Measurements from ENCODE around the gene DMRTB1.
A peak's percentile ranks its signal among the peaks of the same experiment; 100 is the strongest.

DMRTB1 gene

GRCh38 chr1:53419034-53419433 is 40.2 kb upstream of the DMRTB1 start:
- Histone ChIP-seq H4K91ac (ENCODE audit: low read length) (no peak overlapping the region), H3K36me3 (ENCODE audit: control insufficient read depth in 1 of 2, insufficient read depth in 2 of 2, low read depth in 1 of 2, low read length in 2 of 2) (no peaks in the 10 kb centered on the region), H3K23ac (ENCODE audit: low read length in 2 of 2) (no peak overlapping the region), H4K8ac (ENCODE audit: low read length) (no peak overlapping the region), H3K14ac (ENCODE audit: low read length in 2 of 2) (no peak overlapping the region), H2BK120ac (ENCODE audit: low read depth, low read length) (no peak overlapping the region), H2BK15ac (ENCODE audit: low read depth, poor library complexity, severe bottlenecking) (no peak overlapping the region), H3K4me2 (ENCODE audit: low read length, poor library complexity, severe bottlenecking) (no peak overlapping the region), H3K9me3 (ENCODE audit: control insufficient read depth, low read length) (peaks cover 3% of the 10 kb centered on the region), H3K4me1 (ENCODE audit: control insufficient read depth, insufficient read depth, low read depth, low read length) (peaks cover 10% of the 10 kb centered on the region), H2BK12ac (ENCODE audit: low read length in 2 of 2) (no peak overlapping the region), H2AFZ (ENCODE audit: low read depth, low read length) (no peak overlapping the region), H3K79me1 (replicated peaks; ENCODE audit: low read length, poor library complexity, severe bottlenecking) (no peaks in the 10 kb centered on the region), H2AK5ac (ENCODE audit: low read length, severe bottlenecking) (no peak overlapping the region), H3K27ac (ENCODE audit: low read length, poor library complexity, severe bottlenecking) (no peak overlapping the region), H2BK5ac (ENCODE audit: low read depth, low read length, poor library complexity, severe bottlenecking) (no peak overlapping the region), H3K9ac (ENCODE audit: low read length) (no peak overlapping the region), H3K4ac (ENCODE audit: low read depth in 1 of 2, low read length in 2 of 2) (no peak overlapping the region), H3K27me3 (ENCODE audit: control insufficient read depth in 1 of 2, insufficient read depth in 1 of 2, low read length in 2 of 2) (peaks cover 0 to 63% of the 10 kb centered on the region in 2 experiments), H3K18ac (ENCODE audit: low read depth in 1 of 2, low read length in 2 of 2) (no peak overlapping the region), H3K4me3 (ENCODE audit: insufficient read depth in 1 of 2, low read depth in 1 of 2, low read length in 2 of 2) (no peak overlapping the region)
- DNase-seq: no peak
- 47% methylated on average over 4 of the region's 5 CpGs for WGBS

GRCh38 chr1:53420341-53420740 is 38.9 kb upstream of the DMRTB1 start:
- no peak overlapping the region for H2AK5ac ChIP-seq (ENCODE audit: low read length, severe bottlenecking)
- H2BK15ac ChIP-seq (ENCODE audit: low read depth, poor library complexity, severe bottlenecking): no peak overlapping the region
- no peak overlapping the region for H2BK120ac ChIP-seq (ENCODE audit: low read depth, low read length)
- peaks cover 3% of the 10 kb centered on the region for H3K9me3 ChIP-seq (ENCODE audit: control insufficient read depth, low read length)
- H3K27ac ChIP-seq (ENCODE audit: low read length, poor library complexity, severe bottlenecking): no peak overlapping the region
- no peak overlapping the region for H3K9ac ChIP-seq (ENCODE audit: low read length)
- no peak overlapping the region for H4K8ac ChIP-seq (ENCODE audit: low read length)
- H3K4me3 ChIP-seq (ENCODE audit: insufficient read depth in 1 of 2, low read depth in 1 of 2, low read length in 2 of 2): no peak overlapping the region
- WGBS: 69% methylated on average over 2 of the region's 2 CpGs
- DNase-seq: no peak
- H3K14ac ChIP-seq (ENCODE audit: low read length in 2 of 2): no peak overlapping the region
- H3K27me3 ChIP-seq (ENCODE audit: control insufficient read depth in 1 of 2, insufficient read depth in 1 of 2, low read length in 2 of 2): peaks cover 0 to 60% of the 10 kb centered on the region in 2 experiments
- H3K79me1 ChIP-seq (replicated peaks; ENCODE audit: low read length, poor library complexity, severe bottlenecking): no peaks in the 10 kb centered on the region
- no peak overlapping the region for H3K4ac ChIP-seq (ENCODE audit: low read depth in 1 of 2, low read length in 2 of 2)
- H2AFZ ChIP-seq (ENCODE audit: low read depth, low read length): no peak overlapping the region
- no peak overlapping the region for H2BK5ac ChIP-seq (ENCODE audit: low read depth, low read length, poor library complexity, severe bottlenecking)
- no peak overlapping the region for H3K23ac ChIP-seq (ENCODE audit: low read length in 2 of 2)
- no peak overlapping the region for H4K91ac ChIP-seq (ENCODE audit: low read length)
- no peak overlapping the region for H2BK12ac ChIP-seq (ENCODE audit: low read length in 2 of 2)
- H3K36me3 ChIP-seq (ENCODE audit: control insufficient read depth in 1 of 2, insufficient read depth in 2 of 2, low read depth in 1 of 2, low read length in 2 of 2): no peaks in the 10 kb centered on the region
- H3K4me1 ChIP-seq (ENCODE audit: control insufficient read depth, insufficient read depth, low read depth, low read length): peaks cover 6% of the 10 kb centered on the region
- no peak overlapping the region for H3K4me2 ChIP-seq (ENCODE audit: low read length, poor library complexity, severe bottlenecking)
- no peak overlapping the region for H3K18ac ChIP-seq (ENCODE audit: low read depth in 1 of 2, low read length in 2 of 2)

GRCh38 chr1:53421208-53421607 is 38.0 kb upstream of the DMRTB1 start:
- H3K27ac ChIP-seq (ENCODE audit: low read length, poor library complexity, severe bottlenecking): no peak overlapping the region
- no peak overlapping the region for H2AK5ac ChIP-seq (ENCODE audit: low read length, severe bottlenecking)
- H3K18ac ChIP-seq (ENCODE audit: low read depth in 1 of 2, low read length in 2 of 2): no peak overlapping the region
- no peak overlapping the region for H3K4me2 ChIP-seq (ENCODE audit: low read length, poor library complexity, severe bottlenecking)
- no peak overlapping the region for H2BK5ac ChIP-seq (ENCODE audit: low read depth, low read length, poor library complexity, severe bottlenecking)
- no peak overlapping the region for H3K23ac ChIP-seq (ENCODE audit: low read length in 2 of 2)
- H3K36me3 ChIP-seq (ENCODE audit: control insufficient read depth in 1 of 2, insufficient read depth in 2 of 2, low read depth in 1 of 2, low read length in 2 of 2): no peaks in the 10 kb centered on the region
- no peak overlapping the region for H3K9ac ChIP-seq (ENCODE audit: low read length)
- no peak overlapping the region for H3K14ac ChIP-seq (ENCODE audit: low read length in 2 of 2)
- 89% methylated on average over 1 of the region's 1 CpG for WGBS
- H3K4me1 ChIP-seq (ENCODE audit: control insufficient read depth, insufficient read depth, low read depth, low read length): peaks cover 6% of the 10 kb centered on the region
- DNase-seq: no peak
- no peaks in the 10 kb centered on the region for H3K79me1 ChIP-seq (replicated peaks; ENCODE audit: low read length, poor library complexity, severe bottlenecking)
- peaks cover 3% of the 10 kb centered on the region for H3K9me3 ChIP-seq (ENCODE audit: control insufficient read depth, low read length)
- H3K4ac ChIP-seq (ENCODE audit: low read depth in 1 of 2, low read length in 2 of 2): no peak overlapping the region
- H4K8ac ChIP-seq (ENCODE audit: low read length): no peak overlapping the region
- H2AFZ ChIP-seq (ENCODE audit: low read depth, low read length): no peak overlapping the region
- no peak overlapping the region for H2BK12ac ChIP-seq (ENCODE audit: low read length in 2 of 2)
- no peak overlapping the region for H3K4me3 ChIP-seq (ENCODE audit: insufficient read depth in 1 of 2, low read depth in 1 of 2, low read length in 2 of 2)
- no peak overlapping the region for H2BK15ac ChIP-seq (ENCODE audit: low read depth, poor library complexity, severe bottlenecking)
- peaks cover 0 to 54% of the 10 kb centered on the region in 2 experiments for H3K27me3 ChIP-seq (ENCODE audit: control insufficient read depth in 1 of 2, insufficient read depth in 1 of 2, low read length in 2 of 2)
- no peak overlapping the region for H4K91ac ChIP-seq (ENCODE audit: low read length)
- no peak overlapping the region for H2BK120ac ChIP-seq (ENCODE audit: low read depth, low read length)

GRCh38 chr1:53430261-53430660 is 28.9 kb upstream of the DMRTB1 start:
- no peak overlapping the region for H4K91ac ChIP-seq (ENCODE audit: low read length)
- H3K18ac ChIP-seq (ENCODE audit: low read depth in 1 of 2, low read length in 2 of 2): no peak overlapping the region
- H3K79me1 ChIP-seq (replicated peaks; ENCODE audit: low read length, poor library complexity, severe bottlenecking): no peaks in the 10 kb centered on the region
- no peak overlapping the region for H3K9ac ChIP-seq (ENCODE audit: low read length)
- H2BK5ac ChIP-seq (ENCODE audit: low read depth, low read length, poor library complexity, severe bottlenecking): no peak overlapping the region
- no peak overlapping the region for H3K4me3 ChIP-seq (ENCODE audit: insufficient read depth in 1 of 2, low read depth in 1 of 2, low read length in 2 of 2)
- H2BK15ac ChIP-seq (ENCODE audit: low read depth, poor library complexity, severe bottlenecking): no peak overlapping the region
- H3K4me2 ChIP-seq (ENCODE audit: low read length, poor library complexity, severe bottlenecking): no peak overlapping the region
- no peak overlapping the region for H3K23ac ChIP-seq (ENCODE audit: low read length in 2 of 2)
- 57% methylated on average over 5 of the region's 5 CpGs for WGBS
- H2BK12ac ChIP-seq (ENCODE audit: low read length in 2 of 2): no peak overlapping the region
- H3K27me3 ChIP-seq (ENCODE audit: control insufficient read depth in 1 of 2, insufficient read depth in 1 of 2, low read length in 2 of 2): peaks cover 0 to 28% of the 10 kb centered on the region in 2 experiments
- no peak overlapping the region for H2AFZ ChIP-seq (ENCODE audit: low read depth, low read length)
- no peak overlapping the region for H4K8ac ChIP-seq (ENCODE audit: low read length)
- H3K27ac ChIP-seq (ENCODE audit: low read length, poor library complexity, severe bottlenecking): no peak overlapping the region
- no peaks in the 10 kb centered on the region for H3K9me3 ChIP-seq (ENCODE audit: control insufficient read depth, low read length)
- no peaks in the 10 kb centered on the region for H3K4me1 ChIP-seq (ENCODE audit: control insufficient read depth, insufficient read depth, low read depth, low read length)
- DNase-seq: peak; percentile 31
- H3K4ac ChIP-seq (ENCODE audit: low read depth in 1 of 2, low read length in 2 of 2): no peak overlapping the region
- no peak overlapping the region for H2BK120ac ChIP-seq (ENCODE audit: low read depth, low read length)
- no peak overlapping the region for H2AK5ac ChIP-seq (ENCODE audit: low read length, severe bottlenecking)
- no peaks in the 10 kb centered on the region for H3K36me3 ChIP-seq (ENCODE audit: control insufficient read depth in 1 of 2, insufficient read depth in 2 of 2, low read depth in 1 of 2, low read length in 2 of 2)
- no peak overlapping the region for H3K14ac ChIP-seq (ENCODE audit: low read length in 2 of 2)
